NT2/D1 (cell line): ENCODE measurements around the gene POU6F2.

Source experiments
- SUZ12 ChIP-seq: IDR thresholded peaks from 2 replicates; pipeline ENCODE4 v1.6.1; 2011; ENCODE audit not compliant: insufficient read length, insufficient read depth; ENCODE audit errors: extremely low read depth
- YY1 ChIP-seq: IDR thresholded peaks from 2 replicates; pipeline ENCODE4 v1.6.1; 2011; ENCODE audit not compliant: insufficient read length, insufficient read depth
- ZNF274 ChIP-seq: IDR thresholded peaks from 2 replicates; pipeline ENCODE4 v1.6.1; 2011; ENCODE audit warnings: mild to moderate bottlenecking, low read depth, low read length

DNA sequence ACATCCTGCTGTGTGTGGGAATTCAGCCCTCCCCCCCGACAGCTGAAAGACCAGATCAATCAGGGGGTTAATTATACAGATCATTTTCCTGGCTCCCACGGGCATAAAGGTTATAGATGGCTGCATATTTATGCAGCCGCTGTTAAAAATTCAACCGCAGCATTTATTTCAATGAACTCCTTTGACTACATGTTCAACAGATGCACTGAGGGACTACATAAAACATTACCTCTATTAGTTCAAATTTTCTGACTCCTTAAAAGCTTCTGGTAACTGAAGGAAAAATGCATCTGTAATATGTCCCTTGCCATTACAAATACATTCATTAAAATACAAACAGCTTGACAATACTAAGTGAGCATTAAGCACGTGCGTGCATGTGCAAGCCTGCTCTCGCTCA is 538.8 kb downstream of the POU6F2 start:
- TF ChIP-seq YY1: no peak
- TF ChIP-seq ZNF274: no peak
- no peak for TF ChIP-seq SUZ12
